H1 (cell line): ENCODE data around the gene CTSV. TPM values are rescaled to one million over a fixed set of nuclear protein-coding genes. Genes with fewer than 3 reads are reported as not detected.

Experiments
- CTCF ChIA-PET: fragments of 300-600 bp; sonication (Branson Sonifier 250); formaldehyde crosslinking; loops from one replicate; lab custom pipeline; 2021; ENCODE audit not compliant: partially characterized antibody; lab: Charles Lee
- POLR2A ChIA-PET: fragments of 300-600 bp; sonication (Branson Sonifier 250); formaldehyde crosslinking; loops from one replicate; lab custom pipeline; 2021; ENCODE audit warnings: inconsistent platforms; ENCODE audit not compliant: partially characterized antibody; lab: Charles Lee
- DNase-seq, 2 experiments: peaks; one replicate each; pipeline versions ENCODE4 v3.0.0 to v3.0.0-alpha.2; 2010 to 2022; ENCODE audit warnings: low spot score in 2 of 2, low read depth in 1 of 2, mixed read lengths in 1 of 2
- FAIRE-seq: peaks from 2 replicates; lab custom pipeline; 2011; peaks lifted over from hg19 to GRCh38; lab: Jason Lieb, UNC
- H2AFZ ChIP-seq: 2 replicates; pipeline ENCODE4 v1.8.1; 2012; ENCODE audit warnings: low read length, inconsistent platforms
- H2AK5ac ChIP-seq: 2 replicates; pipeline ENCODE4 v1.6.1; 2013; ENCODE audit warnings: low read depth, low read length
- H2BK120ac ChIP-seq: replicated peaks from 2 replicates; pipeline ENCODE3; 2013; ENCODE audit warnings: low read depth, low read length, inconsistent platforms
- H2BK12ac ChIP-seq: 2 replicates; pipeline ENCODE4 v1.6.1; 2013; ENCODE audit warnings: low read depth, low read length
- H2BK15ac ChIP-seq: 2 replicates; pipeline ENCODE4 v1.6.1; 2013; ENCODE audit warnings: low read length
- H2BK20ac ChIP-seq: 2 replicates; pipeline ENCODE4 v1.6.1; 2013; ENCODE audit warnings: low read length
- H2BK5ac ChIP-seq: 2 replicates; pipeline ENCODE4 v1.6.1; 2013; ENCODE audit warnings: low read depth, low read length
- H3K14ac ChIP-seq: 2 replicates; pipeline ENCODE4 v1.6.1; 2013; ENCODE audit warnings: inconsistent platforms; ENCODE audit not compliant: insufficient read length
- H3K18ac ChIP-seq: 2 replicates; pipeline ENCODE4 v1.6.1; 2013; ENCODE audit warnings: low read length; ENCODE audit errors: extremely low read depth
- H3K23ac ChIP-seq: 2 replicates; pipeline ENCODE4 v1.6.1; 2013; ENCODE audit warnings: inconsistent platforms; ENCODE audit not compliant: insufficient read length
- H3K23me2 ChIP-seq: 2 replicates; pipeline ENCODE4 v1.6.1; 2013; ENCODE audit warnings: low read depth, low read length
- H3K27ac ChIP-seq: 2 replicates; pipeline ENCODE4 v1.6.1; 2011; ENCODE audit warnings: low read depth, low read length, inconsistent platforms
- H3K27me3 ChIP-seq, 4 experiments: replicated peaks in 1 of 4; 1 replicate in 1 of 4; 2 replicates in 3 of 4; pipeline versions ENCODE4 v1.6.1 to v1.8.1; 2011 to 2013; ENCODE audit warnings: low read length in 3 of 4, mild to moderate bottlenecking in 3 of 4, inconsistent platforms in 2 of 4, mixed read lengths in 2 of 4, moderate library complexity in 1 of 4; ENCODE audit not compliant: control insufficient read depth in 3 of 4, insufficient read depth in 3 of 4; ENCODE audit errors: extremely low read depth in 1 of 4
- H3K36me3 ChIP-seq, 4 experiments: 2 replicates each; pipeline versions ENCODE4 v1.6.1 to v1.8.1; 2011 to 2013; ENCODE audit warnings: mild to moderate bottlenecking in 4 of 4, low read length in 3 of 4, moderate library complexity in 2 of 4, control low read depth in 1 of 4, inconsistent platforms in 1 of 4; ENCODE audit not compliant: insufficient read depth in 4 of 4, control insufficient read depth in 2 of 4
- H3K4ac ChIP-seq: replicated peaks from 2 replicates; pipeline ENCODE3; 2013; ENCODE audit warnings: low read length, low read depth, mixed read lengths, inconsistent platforms; ENCODE audit not compliant: insufficient read length
- H3K4me1 ChIP-seq, 4 experiments: replicated peaks in 1 of 4; 1 replicate in 1 of 4; 2 replicates in 3 of 4; pipeline versions ENCODE4 v1.6.1 to v1.8.1; 2011 to 2013; ENCODE audit warnings: low read length in 3 of 4, inconsistent platforms in 2 of 4, mixed read lengths in 1 of 4; ENCODE audit not compliant: insufficient read depth in 4 of 4, control insufficient read depth in 3 of 4
- H3K4me2 ChIP-seq, 2 experiments: 2 replicates each; pipeline versions ENCODE4 v1.6.1 to v1.8.1; 2011 to 2013; ENCODE audit warnings: low read depth in 2 of 2, low read length in 2 of 2, control low read depth in 1 of 2, inconsistent platforms in 1 of 2, mild to moderate bottlenecking in 1 of 2; ENCODE audit not compliant: insufficient read depth in 1 of 2
- H3K4me3 ChIP-seq, 4 experiments: fragments of 200-600, 300-600 bp in 1 of 4; sonication (generic), shearing (Covaris generic), sonication (Bioruptor Twin) in 1 of 4; 2 replicates each; pipeline versions ENCODE4 v1.5.1 to v1.8.1; 2011 to 2016; ENCODE audit warnings: low read length in 4 of 4, low read depth in 3 of 4, control low read depth in 2 of 4, inconsistent platforms in 2 of 4, mild to moderate bottlenecking in 2 of 4, mixed read lengths in 1 of 4, moderate library complexity in 1 of 4; ENCODE audit not compliant: insufficient read depth in 2 of 4; ENCODE audit errors: extremely low read depth in 1 of 4
- H3K56ac ChIP-seq: replicated peaks from 2 replicates; pipeline ENCODE3; 2013; ENCODE audit warnings: low read depth, mild to moderate bottlenecking, mixed read lengths, low read length, inconsistent platforms; ENCODE audit not compliant: insufficient read length
- H3K79me1 ChIP-seq: 2 replicates; pipeline ENCODE4 v1.6.1; 2013; ENCODE audit warnings: low read depth, low read length, control low read depth
- H3K79me2 ChIP-seq, 2 experiments: 2 replicates each; pipeline versions ENCODE4 v1.6.1 to v1.8.1; 2012 to 2013; ENCODE audit warnings: low read length in 2 of 2, mild to moderate bottlenecking in 2 of 2, inconsistent platforms in 1 of 2; ENCODE audit not compliant: insufficient read depth in 2 of 2, control insufficient read depth in 1 of 2
- H3K9ac ChIP-seq, 4 experiments: replicated peaks in 1 of 4; 1 replicate in 1 of 4; 2 replicates in 3 of 4; pipeline versions ENCODE4 v1.6.1 to v1.8.1; 2011 to 2013; ENCODE audit warnings: low read depth in 3 of 4, low read length in 3 of 4, control low read depth in 2 of 4, mild to moderate bottlenecking in 2 of 4, moderate library complexity in 2 of 4, inconsistent platforms in 1 of 4; ENCODE audit errors: extremely low read depth in 1 of 4
- H3K9me3 ChIP-seq, 2 experiments: 2 replicates each; pipeline versions ENCODE4 v1.6.1 to v1.8.1; 2012 to 2013; ENCODE audit warnings: mild to moderate bottlenecking in 2 of 2, moderate library complexity in 2 of 2, control low read depth in 1 of 2, inconsistent platforms in 1 of 2, low read depth in 1 of 2, low read length in 1 of 2, mixed read lengths in 1 of 2; ENCODE audit not compliant: insufficient read depth in 2 of 2
- H4K20me1 ChIP-seq, 2 experiments: replicated peaks in 1 of 2; 2 replicates each; pipeline versions ENCODE3 to v1.8.1; 2011 to 2013; ENCODE audit warnings: inconsistent platforms in 2 of 2, low read length in 2 of 2, mild to moderate bottlenecking in 1 of 2; ENCODE audit not compliant: insufficient read depth in 2 of 2, control insufficient read depth in 1 of 2
- H4K5ac ChIP-seq: 2 replicates; pipeline ENCODE4 v1.6.1; 2013; ENCODE audit warnings: low read length, low read depth, mixed read lengths, inconsistent platforms; ENCODE audit not compliant: insufficient read length
- H4K8ac ChIP-seq: 2 replicates; pipeline ENCODE4 v1.8.0; 2013; ENCODE audit warnings: mild to moderate bottlenecking, moderate library complexity, low read length, inconsistent platforms; ENCODE audit not compliant: insufficient read depth; ENCODE audit errors: extremely low read depth
- H4K91ac ChIP-seq: replicated peaks from 2 replicates; pipeline ENCODE3; 2013; ENCODE audit warnings: low read length, mixed read lengths, inconsistent platforms; ENCODE audit not compliant: insufficient read length
- CEBPB ChIP-seq: IDR thresholded peaks from 2 replicates; pipeline ENCODE4 v1.6.1; 2012; ENCODE audit warnings: low read depth, low read length
- KDM1A ChIP-seq: fragments of 200-600, 300-600 bp; sonication (generic); IDR thresholded peaks from 2 replicates; pipeline ENCODE4 v1.7.1; 2016; ENCODE audit warnings: mild to moderate bottlenecking, low read length, borderline replicate concordance
- WGBS, 2 experiments: shearing (Covaris generic) in 1 of 2; methylation state at CpG; one replicate each; pipeline versions ENCODE4 v1.1.6 to v1.1.7; 2013 to 2015; ENCODE audit warnings: low lambda C conversion rate in 2 of 2, mixed read lengths in 2 of 2, inconsistent platforms in 1 of 2, low coverage in 1 of 2, missing lambda C conversion rate in 1 of 2; ENCODE audit not compliant: insufficient replicate concordance in 2 of 2, insufficient coverage in 1 of 2, insufficient read length in 1 of 2; ENCODE audit errors: extremely low coverage in 1 of 2, missing lambda C conversion rate in 1 of 2; 5-methylcytosine and 5-hydroxymethylcytosine counted together
- polyA plus RNA-seq, 7 experiments: library from polyadenylated mRNA; depleted of rRNA in 3 of 7; stranded (reverse) in 5 of 7; unstranded in 2 of 7; fragments of >200 nt in 5 of 7; fragments of 200-250 nt in 2 of 7; gene quantifications; 1 replicate in 5 of 7; 2 replicates in 1 of 7; 4 replicates in 1 of 7; pipeline versions ENCODE4 v1.2.1 to v1.2.3, GENCODE V29; 2011 to 2013; ENCODE audit warnings: missing spikeins in 2 of 7, mixed read lengths in 2 of 7
- total RNA-seq: library from RNA; stranded (reverse); fragmentation: NEBNext Ultra II Directional; extraction: Animal tissue kit (Norgen Biotek cat#: 25700); gene quantifications from 2 replicates; pipeline ENCODE4 v1.2.1, GENCODE V29; 2021

CTSV gene
- total and polyA plus RNA-seq, 2 of the 8 experiments (the other 6 are each of a cell fraction or from before 2014, with no cell fraction given) = 91.0 to 114 TPM

DNA sequence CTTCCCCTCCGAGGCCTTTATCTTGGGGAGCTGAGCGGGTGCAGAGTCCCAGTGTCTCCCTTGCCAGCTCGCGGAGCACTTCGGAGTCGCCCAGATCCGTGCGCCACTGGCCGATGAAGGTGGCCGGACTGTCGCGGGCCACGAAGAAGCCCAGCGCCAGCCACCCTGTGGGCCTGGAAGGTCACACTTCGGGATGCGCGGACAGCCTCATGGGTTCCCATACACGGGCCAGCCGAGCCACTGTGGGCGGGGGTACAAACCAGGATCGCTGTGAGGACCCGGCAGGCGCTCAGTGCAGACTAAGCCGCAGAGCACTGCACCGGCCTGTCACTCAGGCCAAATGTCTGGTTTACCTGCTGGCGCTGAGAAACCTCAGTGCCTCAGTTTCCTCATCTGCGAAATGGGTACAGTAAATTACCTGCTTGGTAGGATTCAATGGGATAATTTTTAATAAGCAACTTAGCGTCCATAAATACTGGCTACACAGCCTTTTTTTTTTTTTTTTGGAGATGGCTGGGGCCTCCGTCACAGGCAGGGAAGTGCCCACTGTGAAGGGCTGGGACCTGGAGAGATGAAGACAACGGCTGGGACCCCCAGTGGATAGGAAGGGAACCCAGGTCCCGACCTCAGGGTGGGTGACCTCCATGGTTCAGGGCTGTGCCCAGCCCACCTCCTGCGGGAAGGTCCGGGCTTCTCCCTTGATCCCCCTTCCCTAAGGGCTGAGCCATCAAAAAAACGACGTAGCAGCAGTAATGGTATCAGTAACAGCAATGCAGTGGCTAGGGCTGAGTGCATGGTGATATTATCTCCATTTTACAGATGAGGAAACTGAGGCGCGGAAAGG lies 38.7 kb upstream of the CTSV start:
- no peak for FAIRE-seq

More for the DNA sequence above, 38.7 kb upstream of the CTSV start:
- Histone ChIP-seq H3K23ac (no peak overlapping the region), H2BK20ac (no peak overlapping the region), H2BK12ac (no peak overlapping the region), H2AK5ac (no peak overlapping the region), H3K23me2 (no peaks in the 10 kb centered on the region), H2AFZ (no peak overlapping the region), H3K56ac (no peak overlapping the region), H4K5ac (no peak overlapping the region), H3K4me2 (peak overlapping the region in 1 of 2 experiments; percentile 64; a peak in 1 of 4 replicates), H3K36me3 (no peaks in the 10 kb centered on the region), H3K9me3 (no peaks in the 10 kb centered on the region), H2BK120ac (no peak overlapping the region), H2BK5ac (no peak overlapping the region), H2BK15ac (no peak overlapping the region), H3K4me1 (peaks cover 0 to 7% (median 4%) of the 10 kb centered on the region in 4 experiments; a peak in 5 of 7 replicates), H3K27me3 (no peaks in the 10 kb centered on the region), H4K91ac (no peak overlapping the region), H3K9ac (no peak overlapping the region), H4K8ac (no peak overlapping the region), H4K20me1 (no peaks in the 10 kb centered on the region), H3K27ac (no peak overlapping the region), H3K14ac (no peak overlapping the region), H3K4ac (no peak overlapping the region), H3K79me1 (no peaks in the 10 kb centered on the region), H3K4me3 (no peak overlapping the region), H3K79me2 (no peaks in the 10 kb centered on the region), H3K18ac (no peak overlapping the region)
- POLR2A ChIA-PET = interaction anchor here (1.7 to 1.9 kb wide), 3 partner anchors 9 to 39 kb away, joined by 4 to 8 read pairs (median 5); partner anchors contain the start of gene CTSV
- 96% methylated on average over 34 of the region's 37 CpGs; no CpG with 5 or more reads in 1 of the 2 experiments for WGBS, 2 experiments
- CTCF ChIA-PET = interaction anchor here (0.6 to 2.7 kb wide), 3 partner anchors 17 to 320 kb away, joined by 3 to 7 read pairs (median 3); no protein-coding TSS in a partner anchor
- no peak for DNase-seq
- peak; percentile 39; the same call in 1 of the 2 replicates for TF ChIP-seq KDM1A
- no peak for TF ChIP-seq CEBPB
